SH-SY5Y (cell line): ENCODE measurements around the gene KRT38.

Experiments used
- GATA2 ChIP-seq: IDR thresholded peaks from 2 replicates; pipeline ENCODE4 v1.6.1; 2011; ENCODE audit warnings: mild to moderate bottlenecking, low read depth, low read length
- GATA3 ChIP-seq: IDR thresholded peaks from 2 replicates; pipeline ENCODE4 v1.6.1; 2011; ENCODE audit warnings: low read depth, mild to moderate bottlenecking, low read length, moderate library complexity

- no peak for TF ChIP-seq GATA3
- TF ChIP-seq GATA2: no peak
Observed at GRCh38 chr17:41396340-41396739, 44.4 kb downstream of the KRT38 start.
